ENCODE data around the gene THBS3. TPM values are rescaled to one million over a fixed set of nuclear protein-coding genes. Genes with fewer than 3 reads are reported as not detected.
A peak's percentile ranks its signal among the peaks of the same experiment; 100 is the strongest.
"Not testable (repeated sequence)": the region's sequence is repeated elsewhere in the genome, so short reads cannot be mapped to it uniquely, and the experiment has no call there.

Gene THBS3
- total RNA-seq, 1 donor from 2014 or later: 40.3 TPM

DNA sequence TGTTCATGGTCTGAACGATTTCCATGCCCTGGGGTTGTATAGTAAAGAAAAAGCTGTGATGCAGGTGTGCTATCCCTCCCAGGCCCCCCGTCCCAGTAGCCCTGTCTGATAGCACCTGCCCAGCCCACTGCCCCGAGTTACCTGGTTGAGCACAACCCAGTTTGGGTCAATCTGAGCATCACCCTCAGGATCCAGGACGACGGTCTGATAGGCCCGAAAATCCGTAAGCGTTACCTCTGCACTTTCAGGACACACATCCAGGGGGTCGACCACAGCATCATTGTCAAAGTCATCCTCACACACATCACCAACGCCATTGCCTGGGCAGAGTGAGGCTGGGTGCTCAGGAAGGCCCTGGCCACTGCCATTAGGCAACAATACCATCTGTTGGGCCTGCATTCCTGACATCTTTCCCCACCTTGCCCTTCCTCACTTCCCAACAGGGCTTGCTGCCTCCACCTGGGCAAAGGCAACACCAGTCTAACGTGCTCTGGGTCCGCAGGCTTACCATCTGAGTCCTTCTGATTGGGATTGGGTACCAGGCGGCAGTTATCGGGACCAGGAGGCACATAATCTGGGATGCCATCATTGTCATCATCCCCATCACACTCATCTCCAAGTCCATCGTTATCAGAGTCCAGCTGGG is 9.7 kb downstream of the THBS3 start:
- intact Hi-C loops (cut with DNase I): no loop called here
- no peaks in the 10 kb centered on the region for H3K27me3 ChIP-seq
- no peak for TF ChIP-seq CTCF (IDR thresholded peaks at IDR 0.05)
- DNase-seq (ENCODE audit: low spot score in 2 of 2): no peak
- H3K9me3 ChIP-seq: no peaks in the 10 kb centered on the region
- no peak overlapping the region for H3K27ac ChIP-seq
- peaks cover 7 to 38% of the 10 kb centered on the region in 2 donors for H3K36me3 ChIP-seq
- peaks cover 19% of the 10 kb centered on the region in 2 donors for H3K4me1 ChIP-seq
- no peak overlapping the region for H3K4me3 ChIP-seq

GRCh38 chr1:155196893-155197638 is 10.6 kb downstream of the THBS3 start:
- no peak for DNase-seq (ENCODE audit: low spot score in 2 of 2)
- no peak overlapping the region for H3K4me3 ChIP-seq
- H3K9me3 ChIP-seq: no peaks in the 10 kb centered on the region
- H3K4me1 ChIP-seq: peaks cover 19 to 20% of the 10 kb centered on the region in 2 donors
- H3K27me3 ChIP-seq: no peaks in the 10 kb centered on the region
- no peak for TF ChIP-seq CTCF (IDR thresholded peaks at IDR 0.05)
- H3K36me3 ChIP-seq: peaks cover 7 to 38% of the 10 kb centered on the region in 2 donors
- intact Hi-C loops (cut with DNase I): no loop called here
- H3K27ac ChIP-seq: no peak overlapping the region

- Histone ChIP-seq H3K4me3 (no peak overlapping the region), H3K27ac (peak overlapping the region in 1 of 2 donors; percentile 84), H3K36me3 (peaks cover 5 to 34% of the 10 kb centered on the region in 2 donors), H3K4me1 (peaks cover 19 to 20% of the 10 kb centered on the region in 2 donors), H3K27me3 (no peaks in the 10 kb centered on the region), H3K9me3 (no peaks in the 10 kb centered on the region)
- DNase-seq (ENCODE audit: low spot score in 2 of 2): no peak
- intact Hi-C loops (cut with DNase I): no loop called here
- TF ChIP-seq CTCF (IDR thresholded peaks at IDR 0.05): no peak
These were observed 11.4 kb downstream of the THBS3 start for GRCh38 chr1:155196103-155196892.

GRCh38 chr1:155195201-155196102 is 12.2 kb downstream of the THBS3 start:
- TF ChIP-seq CTCF (IDR thresholded peaks at IDR 0.05): no peak
- Histone ChIP-seq H3K4me3 (peak overlapping the region; percentile 59 to 69), H3K36me3 (peaks cover 0 to 26% of the 10 kb centered on the region in 2 donors), H3K4me1 (peaks cover 19 to 20% of the 10 kb centered on the region in 2 donors), H3K27me3 (no peaks in the 10 kb centered on the region), H3K9me3 (no peaks in the 10 kb centered on the region), H3K27ac (peak overlapping the region; percentile 84 to 87)
- intact Hi-C loops (cut with DNase I): no loop called here
- DNase-seq (ENCODE audit: low spot score in 2 of 2): no peak

- H3K36me3 ChIP-seq: peaks cover 0 to 18% of the 10 kb centered on the region in 2 donors
- not testable (repeated sequence) for H3K9me3 ChIP-seq; DNase-seq (ENCODE audit: low spot score in 2 of 2); H3K27me3 ChIP-seq
- intact Hi-C loops (cut with DNase I): loop anchor here (1.0 to 5.0 kb wide), 3 partner anchors 14 to 128 kb away; partner anchors contain the start of genes MTX1 and RUSC1
- peaks cover 19 to 20% of the 10 kb centered on the region in 2 donors for H3K4me1 ChIP-seq
- H3K4me3 ChIP-seq: peak overlapping the region; percentile 59 to 69
- H3K27ac ChIP-seq: peak overlapping the region; percentile 84 to 87
These were observed 13.8 kb downstream of the THBS3 start for GRCh38 chr1:155193991-155194240.

All from ascending aorta (tissue), 2 donors.